AG04450 (cell line): ENCODE results near the gene MAP3K2. TPM values are rescaled to one million over a fixed set of nuclear protein-coding genes. Genes with fewer than 3 reads are reported as not detected.

Experiments
- CTCF ChIA-PET: fragments of 300-600, 350-600 bp; formaldehyde crosslinking; extraction: SDS; loops from one replicate; lab custom pipeline; 2022; ENCODE audit warnings: antibody characterized with exemption, inconsistent platforms; lab: Charles Lee
- POLR2A ChIA-PET: fragments of 350-600 bp; formaldehyde crosslinking; extraction: SDS; loops from one replicate; lab custom pipeline; 2021; ENCODE audit warnings: antibody characterized with exemption, inconsistent platforms; lab: Yijun Ruan, JAX
- DNase-seq: peaks from one replicate; pipeline ENCODE4 v3.0.0-alpha.2; 2011; ENCODE audit warnings: low read depth, low spot score
- H3K27ac ChIP-seq: one replicate; pipeline ENCODE4 v1.5.1; 2012; ENCODE audit warnings: low read depth, low read length, control low read depth
- H3K27me3 ChIP-seq: one replicate; pipeline ENCODE4 v1.6.0; 2012; ENCODE audit warnings: low read length; ENCODE audit not compliant: control insufficient read depth, insufficient read depth
- H3K4me3 ChIP-seq: 2 replicates; pipeline ENCODE4 v1.5.1; 2011; ENCODE audit warnings: mild to moderate bottlenecking, low read depth, low read length, control low read depth
- H3K9me3 ChIP-seq: 2 replicates; pipeline ENCODE4 v1.5.1; 2012; ENCODE audit warnings: low read length; ENCODE audit not compliant: control insufficient read depth, insufficient read depth
- polyA plus RNA-seq: library from polyadenylated mRNA; depleted of rRNA; stranded (reverse); fragments of >200 nt; gene quantifications from 2 replicates; pipeline ENCODE4 v1.2.3, GENCODE V29; 2011
- TF ChIP-seq, protein P1 (sequence below): IDR thresholded peaks from 2 replicates; pipeline ENCODE4 v1.5.1; 2011; ENCODE audit warnings: low read depth, low read length, control low read depth, inconsistent platforms

MAP3K2 gene
- polyA plus RNA-seq, 1 experiment: 15.5 TPM

DNA sequence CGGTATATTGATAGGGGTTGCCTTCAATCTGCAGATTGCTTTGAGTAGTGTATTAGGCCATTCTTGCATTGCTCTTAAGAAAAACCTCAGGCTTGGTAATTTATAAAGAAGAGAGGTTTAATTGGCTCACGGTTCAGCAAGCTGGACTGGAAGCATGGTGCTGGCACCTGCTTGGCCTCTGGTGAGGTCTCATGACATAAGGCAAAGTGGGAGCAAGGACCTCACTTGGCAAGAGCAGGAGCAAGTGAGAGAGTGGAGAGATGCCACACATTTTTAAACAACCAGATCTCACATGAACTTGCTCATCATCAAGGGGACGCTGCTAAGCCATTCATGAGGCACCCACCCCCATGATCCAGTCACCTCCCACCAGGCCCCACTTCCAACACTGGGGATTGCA, 4.9 kb downstream of the MAP3K2 start:
- Histone ChIP-seq H3K27me3 (no peaks in the 10 kb centered on the region), H3K4me3 (no peak overlapping the region), H3K27ac (no peak overlapping the region), H3K9me3 (no peaks in the 10 kb centered on the region; the same call in 1 of the 2 replicates)
- TF ChIP-seq, protein P1, sequence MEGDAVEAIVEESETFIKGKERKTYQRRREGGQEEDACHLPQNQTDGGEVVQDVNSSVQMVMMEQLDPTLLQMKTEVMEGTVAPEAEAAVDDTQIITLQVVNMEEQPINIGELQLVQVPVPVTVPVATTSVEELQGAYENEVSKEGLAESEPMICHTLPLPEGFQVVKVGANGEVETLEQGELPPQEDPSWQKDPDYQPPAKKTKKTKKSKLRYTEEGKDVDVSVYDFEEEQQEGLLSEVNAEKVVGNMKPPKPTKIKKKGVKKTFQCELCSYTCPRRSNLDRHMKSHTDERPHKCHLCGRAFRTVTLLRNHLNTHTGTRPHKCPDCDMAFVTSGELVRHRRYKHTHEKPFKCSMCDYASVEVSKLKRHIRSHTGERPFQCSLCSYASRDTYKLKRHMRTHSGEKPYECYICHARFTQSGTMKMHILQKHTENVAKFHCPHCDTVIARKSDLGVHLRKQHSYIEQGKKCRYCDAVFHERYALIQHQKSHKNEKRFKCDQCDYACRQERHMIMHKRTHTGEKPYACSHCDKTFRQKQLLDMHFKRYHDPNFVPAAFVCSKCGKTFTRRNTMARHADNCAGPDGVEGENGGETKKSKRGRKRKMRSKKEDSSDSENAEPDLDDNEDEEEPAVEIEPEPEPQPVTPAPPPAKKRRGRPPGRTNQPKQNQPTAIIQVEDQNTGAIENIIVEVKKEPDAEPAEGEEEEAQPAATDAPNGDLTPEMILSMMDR: no peak
- no peak for DNase-seq
- POLR2A ChIA-PET: no interaction called here
- CTCF ChIA-PET: no interaction called here

DNA sequence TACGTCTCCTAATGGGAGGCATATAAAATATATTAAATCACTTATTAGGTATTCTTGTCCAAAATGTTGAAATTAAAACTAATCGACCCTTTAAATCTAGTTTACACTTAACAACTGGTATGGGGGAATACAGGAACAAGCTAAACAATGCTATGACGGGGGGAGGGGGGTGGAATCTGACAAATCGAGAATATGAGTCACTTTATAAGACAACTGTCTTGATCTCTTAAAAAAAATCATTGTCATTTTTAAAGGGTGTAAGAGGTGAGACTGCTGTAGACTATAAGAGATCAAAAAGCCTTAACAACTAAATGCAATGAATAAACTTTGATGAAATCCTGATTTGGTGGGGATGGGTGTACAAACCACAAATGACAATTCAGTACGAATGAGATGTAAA, 6.0 kb downstream of the MAP3K2 start:
- no peak overlapping the region for H3K4me3 ChIP-seq
- ChIA-PET CTCF (no interaction called here), POLR2A (no interaction called here)

DNA sequence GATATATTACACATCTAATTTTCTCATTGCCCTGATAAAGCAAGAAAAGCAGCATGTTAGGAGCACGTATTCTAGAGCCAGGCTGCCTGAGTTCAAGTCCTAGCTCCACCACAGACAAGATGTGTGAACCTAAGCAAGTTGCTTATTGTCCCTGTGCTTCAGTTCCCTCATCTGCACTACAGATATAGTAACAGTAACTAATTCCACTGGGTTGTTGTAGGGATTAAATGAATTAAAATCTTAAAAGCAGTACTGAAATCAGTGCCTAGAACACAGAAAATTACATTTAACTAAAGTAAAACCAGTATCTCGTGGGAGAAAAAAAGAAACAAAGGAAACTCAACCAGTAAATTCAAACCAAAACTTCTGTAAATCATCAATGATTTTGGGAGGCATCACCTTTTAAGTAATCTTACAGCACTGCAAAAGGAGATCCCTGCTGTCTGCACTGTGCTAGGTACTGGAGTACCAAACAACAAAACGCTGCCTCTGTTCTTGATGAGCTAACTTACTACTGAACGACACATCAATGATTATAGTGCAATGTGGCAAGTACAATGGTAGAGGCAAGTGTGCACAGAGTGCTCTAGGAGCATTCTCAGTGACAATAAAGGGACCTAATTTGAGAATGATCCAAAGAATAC, 7.9 kb downstream of the MAP3K2 start:
- no peaks in the 10 kb centered on the region for H3K27me3 ChIP-seq
- POLR2A ChIA-PET: no interaction called here
- DNase-seq: no peak
- no peak overlapping the region for H3K4me3 ChIP-seq
- TF ChIP-seq, protein P1: no peak
- peaks cover 4% of the 10 kb centered on the region for H3K9me3 ChIP-seq
- H3K27ac ChIP-seq: no peak overlapping the region
- CTCF ChIA-PET: no interaction called here

More for the DNA sequence above, 6.0 kb downstream of the MAP3K2 start:
- TF ChIP-seq, protein P1: no peak
- Histone ChIP-seq H3K27me3 (no peaks in the 10 kb centered on the region), H3K9me3 (no peaks in the 10 kb centered on the region), H3K27ac (no peak overlapping the region)
- DNase-seq: no peak

DNA sequence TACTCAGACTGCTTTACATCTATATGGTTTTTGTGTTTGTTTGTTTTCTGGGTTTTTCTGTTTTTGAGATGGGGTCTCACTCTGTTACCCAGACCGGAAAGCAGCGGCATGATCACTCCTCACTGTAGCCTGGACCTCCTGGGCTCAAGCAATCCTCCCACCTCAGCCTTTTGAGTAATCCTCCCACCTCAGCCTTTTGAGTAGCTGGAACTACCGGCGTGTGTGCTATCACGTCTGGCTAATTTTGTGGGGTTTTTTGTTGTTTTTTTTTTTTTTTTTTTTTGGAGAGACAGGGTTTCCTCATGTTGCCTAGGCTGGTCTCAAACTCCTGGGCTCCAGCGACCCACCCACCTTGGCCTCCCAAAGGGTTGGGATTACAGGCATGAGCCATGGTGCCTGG, 9.1 kb downstream of the MAP3K2 start:
- Histone ChIP-seq H3K9me3 (peaks cover 4% of the 10 kb centered on the region), H3K27me3 (no peaks in the 10 kb centered on the region), H3K27ac (no peak overlapping the region), H3K4me3 (no peak overlapping the region)
- TF ChIP-seq, protein P1: no peak
- ChIA-PET POLR2A (interaction anchor here (0.7 kb wide), 1 partner anchor 37 kb away, joined by 7 read pairs; no protein-coding TSS in a partner anchor), CTCF (interaction anchor here (1.0 kb wide), 1 partner anchor 54 kb away, joined by 3 read pairs; no protein-coding TSS in a partner anchor)
- no peak for DNase-seq

DNA sequence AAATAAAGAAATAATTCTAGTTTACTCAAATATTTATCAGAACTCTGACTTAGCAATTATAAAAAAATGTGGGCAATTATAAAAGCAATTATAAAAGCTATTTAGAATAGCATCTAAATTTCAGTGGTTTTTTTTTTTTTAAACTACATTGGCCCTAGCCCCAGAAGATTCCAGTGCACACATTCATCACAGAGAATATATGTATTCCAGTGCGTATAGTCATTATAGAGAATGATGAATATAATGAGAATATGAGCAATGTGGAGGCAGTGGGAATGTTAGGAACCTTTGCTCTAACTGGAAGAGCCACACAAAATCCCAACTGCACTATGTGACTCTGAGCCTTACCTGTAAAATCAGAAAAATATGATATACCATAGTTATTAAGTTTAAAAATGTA, 10.5 kb downstream of the MAP3K2 start:
- H3K4me3 ChIP-seq: no peak overlapping the region
- POLR2A ChIA-PET: no interaction called here
- CTCF ChIA-PET: no interaction called here
- no peaks in the 10 kb centered on the region for H3K27me3 ChIP-seq
- no peak for DNase-seq
- peaks cover 4% of the 10 kb centered on the region for H3K9me3 ChIP-seq
- TF ChIP-seq, protein P1: no peak
- H3K27ac ChIP-seq: no peak overlapping the region
